Stimulated activated CD8-positive, alpha-beta memory T cell treated with anti-CD3 and anti-CD28 coated beads, Interleukin-4, amount 100 ng/mL, for 48 hours (primary cell): Measurements from ENCODE around the gene CAMK1D.

Experiments used
- DNase-seq: peaks from one replicate; pipeline ENCODE4 v3.0.0-alpha.2; 2020

CAMK1D gene

DNA sequence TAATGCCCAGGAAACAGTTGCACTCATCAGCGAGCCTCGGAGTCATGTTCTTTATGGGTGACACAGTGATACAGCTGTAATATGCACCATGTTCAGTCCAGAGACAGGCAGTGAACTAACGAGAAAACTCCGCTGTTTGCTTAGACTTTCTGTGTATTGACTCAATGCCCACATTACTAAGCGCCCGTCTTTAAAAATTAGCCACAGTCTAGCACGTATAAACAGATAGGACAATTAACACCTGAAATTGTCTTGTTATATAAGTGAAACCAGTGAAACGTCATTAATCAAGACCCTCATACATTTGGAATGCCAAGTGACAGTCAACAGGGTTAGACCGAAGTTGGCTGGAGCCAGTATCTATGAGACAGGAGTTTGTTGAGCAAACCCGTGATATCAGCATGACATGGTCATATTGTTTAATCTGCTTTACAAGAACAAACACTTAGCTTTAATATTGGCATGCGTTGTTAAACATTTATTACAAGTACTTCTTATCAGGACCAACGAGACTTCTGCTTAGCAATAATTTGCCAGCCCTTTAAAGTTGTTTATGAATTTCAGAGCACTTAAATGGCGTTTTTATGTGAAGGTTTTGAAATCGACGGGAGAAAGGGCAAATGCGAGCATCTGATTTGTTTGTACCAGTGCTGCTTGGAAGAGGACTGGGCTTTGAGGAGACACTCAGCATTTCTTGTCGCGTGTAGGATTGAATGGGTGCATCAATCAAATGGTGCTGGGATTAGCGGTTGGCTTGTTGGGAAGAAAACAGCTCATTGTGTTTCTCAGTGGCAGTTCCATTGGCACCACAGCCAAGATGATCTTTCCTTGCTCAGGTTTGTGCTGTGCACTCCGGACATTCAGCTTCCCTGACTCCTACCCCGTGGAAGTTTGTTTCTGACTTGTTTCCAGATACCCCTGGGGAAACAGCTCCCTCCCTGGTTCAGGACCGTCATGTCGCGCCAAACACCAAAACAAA is 56.3 kb downstream of the CAMK1D start:
- DNase-seq = peak; percentile 10

DNA sequence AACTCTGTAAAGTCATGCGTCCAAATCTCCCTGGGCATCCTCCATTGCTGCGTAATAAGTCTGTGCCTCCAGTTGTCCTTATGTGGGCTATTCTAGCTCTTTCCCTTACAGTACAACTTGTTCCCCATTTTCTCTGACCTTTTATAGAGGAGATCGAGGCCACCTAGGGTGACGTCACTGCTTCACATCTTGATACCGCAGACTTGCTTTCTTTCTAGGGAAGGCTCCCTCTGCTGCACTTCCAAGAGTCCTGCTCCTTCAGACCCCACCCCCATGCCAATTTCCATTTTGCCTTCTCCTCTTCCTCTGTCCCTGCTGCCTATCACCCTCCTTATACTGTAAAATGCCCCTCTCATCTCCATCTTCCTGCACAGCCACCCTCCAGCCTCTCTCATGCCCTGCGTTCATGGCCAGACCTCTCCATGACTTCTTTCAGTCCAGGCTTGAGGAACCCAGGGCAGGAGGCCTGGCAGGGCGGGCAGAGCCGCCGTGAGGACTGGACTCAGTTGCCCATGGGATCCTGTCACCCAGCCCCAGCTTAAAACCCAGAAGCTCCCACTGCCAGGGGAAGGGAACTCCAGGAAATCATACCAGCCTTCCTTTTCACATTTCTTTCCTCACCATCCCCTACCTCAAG is 57.5 kb downstream of the CAMK1D start:
- DNase-seq = peak; percentile 21

DNA sequence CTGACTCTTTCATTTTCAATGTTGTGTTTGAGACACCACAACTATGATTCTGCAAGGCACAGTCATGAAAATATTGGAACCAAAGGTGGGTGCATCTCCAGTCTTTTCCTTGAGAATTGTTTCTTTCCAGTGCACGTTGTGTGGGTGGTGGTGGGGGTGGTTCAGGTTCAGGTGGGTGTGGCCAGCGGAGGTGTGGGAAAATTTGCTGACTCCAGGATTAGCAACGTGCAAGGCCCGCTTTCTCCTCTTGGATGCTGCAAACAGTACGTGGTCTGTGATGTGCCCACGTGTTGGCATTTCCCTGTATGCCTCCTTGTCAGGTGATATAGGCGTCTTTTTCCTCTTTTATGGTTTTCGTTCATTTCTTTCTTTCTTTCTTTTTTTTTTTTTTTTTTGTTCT is 59.1 kb downstream of the CAMK1D start:
- DNase-seq = no peak

DNA sequence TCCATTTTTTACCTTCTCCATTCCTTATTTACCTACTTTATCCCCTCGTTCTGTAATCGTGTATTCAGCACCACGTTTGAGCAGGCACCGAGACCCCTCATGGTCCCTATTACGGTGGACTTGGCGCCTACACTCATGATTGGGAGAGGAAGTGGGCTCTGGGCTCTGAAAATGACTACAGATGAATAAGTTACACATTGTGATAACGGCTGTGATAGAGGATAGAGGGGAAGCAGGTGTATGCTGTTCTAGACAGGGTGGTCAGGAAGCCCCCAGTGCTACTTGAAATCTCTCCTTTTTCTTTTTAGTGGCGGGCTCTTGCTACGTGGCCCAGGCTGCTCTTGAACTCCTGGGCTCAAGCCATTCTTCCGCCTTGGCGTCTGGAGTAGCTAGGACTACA is 59.8 kb downstream of the CAMK1D start:
- DNase-seq = no peak

DNA sequence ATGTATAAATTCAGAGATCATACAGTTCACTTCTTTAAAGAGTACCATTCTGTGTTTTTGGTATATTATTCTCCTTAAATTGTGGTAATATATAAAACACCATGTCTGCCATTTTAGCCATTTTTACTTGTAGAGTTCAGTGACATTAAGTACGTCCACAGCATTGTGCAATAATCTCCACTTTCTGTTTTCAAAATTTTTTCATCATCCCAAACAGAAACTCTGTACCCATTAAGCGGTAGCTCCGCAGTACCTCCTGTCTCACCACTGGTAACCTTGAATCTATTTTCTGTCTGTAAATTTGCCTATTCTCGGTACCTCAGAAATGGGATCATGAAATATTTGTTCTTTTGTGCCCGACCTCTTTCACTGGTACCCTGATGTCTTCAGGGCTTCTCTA is 60.3 kb downstream of the CAMK1D start:
- DNase-seq = no peak

DNA sequence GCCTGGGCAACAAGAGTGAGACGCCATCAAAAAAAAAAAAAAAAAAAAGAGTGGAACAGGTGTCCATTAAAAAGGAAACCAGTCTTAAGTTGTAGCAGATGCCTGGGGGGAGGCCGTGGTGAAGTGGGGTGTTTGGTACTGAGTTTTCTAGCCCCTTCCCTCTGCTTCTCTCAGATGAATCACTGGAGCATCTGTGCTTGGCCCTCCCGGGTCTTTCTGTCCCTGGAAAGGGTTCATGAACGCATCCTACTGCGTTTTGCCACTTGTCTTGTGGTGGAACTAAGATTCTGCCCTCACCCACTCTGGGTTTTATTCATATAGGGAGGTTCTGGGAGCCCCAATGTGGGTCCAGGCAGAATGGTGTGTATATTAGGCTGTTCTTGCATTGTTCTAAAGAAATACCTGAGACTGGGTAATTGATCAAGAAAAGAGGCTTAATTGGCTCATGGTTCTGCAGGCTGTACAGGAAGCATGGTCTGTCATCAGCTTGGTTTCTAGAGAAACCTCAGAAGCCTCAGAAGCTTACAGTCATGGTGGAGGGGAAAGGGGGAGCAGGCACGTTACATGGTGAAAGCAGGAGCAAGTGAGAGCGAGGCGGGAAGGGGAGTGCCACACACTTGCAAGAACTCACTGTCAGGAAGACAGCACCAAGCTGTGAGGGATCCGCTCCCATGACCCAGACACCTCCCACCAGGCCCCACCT is 63.5 kb downstream of the CAMK1D start:
- peak; percentile 71 for DNase-seq

DNA sequence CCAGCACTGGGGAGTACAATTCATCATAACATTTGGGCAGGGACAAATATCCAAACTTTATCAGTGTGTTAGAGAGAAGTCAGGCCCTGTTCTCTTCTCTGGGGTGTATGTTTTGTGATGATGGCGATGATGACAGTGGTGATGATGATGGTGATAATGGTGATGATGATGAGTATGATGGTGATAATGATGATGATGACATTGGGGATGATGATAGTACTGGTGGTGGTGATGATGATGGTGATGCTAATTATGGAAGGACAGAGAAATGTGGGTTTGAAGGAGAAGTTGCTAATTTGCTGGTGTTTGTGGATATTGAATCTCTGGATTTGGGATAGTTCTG is 64.0 kb downstream of the CAMK1D start:
- DNase-seq = no peak

DNA sequence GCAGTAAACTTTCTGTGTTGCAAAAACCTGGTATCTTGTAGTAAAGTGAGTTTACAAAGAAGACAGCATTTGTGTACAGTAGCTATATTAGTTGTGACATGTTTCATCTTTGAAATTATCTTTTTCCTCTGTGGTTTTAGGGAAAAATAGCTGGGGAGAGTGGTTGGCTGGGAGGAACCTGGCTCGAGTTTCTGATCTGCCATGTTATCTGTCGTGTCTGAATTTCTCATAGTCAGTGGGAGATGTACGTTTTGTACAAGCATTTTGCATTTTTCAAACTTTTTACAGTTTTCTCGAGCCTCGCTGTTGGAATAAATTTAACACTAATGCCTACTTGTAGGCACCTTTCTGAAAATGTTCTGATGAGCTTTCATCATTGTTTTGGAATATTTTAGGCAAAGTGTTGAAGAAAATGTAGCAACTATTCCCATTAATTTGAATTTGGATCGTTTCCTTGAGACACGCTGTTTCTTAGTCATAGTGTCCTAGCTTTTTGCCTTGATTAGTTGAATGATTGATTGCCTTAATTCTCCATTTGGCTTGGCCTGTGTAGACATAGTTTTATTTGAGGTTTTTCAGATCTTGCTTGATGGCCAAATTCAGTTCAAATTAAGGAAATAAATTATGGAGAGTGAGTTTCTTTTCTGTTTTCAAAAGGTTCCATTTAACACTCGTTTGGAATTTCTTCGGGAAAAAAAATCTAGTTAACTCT is 65.1 kb downstream of the CAMK1D start:
- no peak for DNase-seq

DNA sequence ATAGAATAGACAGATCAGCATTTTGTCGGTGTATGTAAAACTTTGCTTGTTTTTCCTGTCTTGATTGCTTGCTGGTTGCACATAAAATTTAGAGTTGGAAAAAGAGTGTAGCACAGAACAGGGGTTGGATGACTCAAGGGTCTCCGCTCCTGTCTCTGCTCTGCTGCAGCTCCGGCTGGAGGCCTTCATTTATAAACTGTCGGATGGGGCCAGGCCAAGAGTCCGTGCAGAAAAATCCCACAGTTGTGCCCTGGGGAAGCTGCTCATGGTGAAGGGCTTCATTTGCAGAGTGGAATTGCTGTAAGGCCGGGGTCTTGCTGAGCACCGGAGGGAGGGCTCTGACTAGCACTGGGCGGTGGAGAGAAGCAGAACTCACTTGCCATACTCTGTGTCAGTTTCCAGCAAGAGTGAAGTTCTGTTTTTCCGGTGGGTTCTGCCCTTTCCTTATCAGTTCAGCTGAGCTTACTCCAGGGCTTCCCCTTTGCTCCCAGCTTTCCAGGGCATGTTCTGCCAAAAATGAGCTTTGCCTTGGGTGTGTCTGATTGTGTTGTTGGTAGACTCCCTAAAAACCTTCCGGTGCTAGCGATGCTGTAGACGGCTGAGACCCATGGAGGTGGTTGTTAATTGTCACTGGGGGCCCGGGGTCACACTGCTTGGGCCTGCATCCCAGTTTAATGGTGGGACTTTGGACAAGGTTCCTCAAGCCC is 67.2 kb downstream of the CAMK1D start:
- no peak for DNase-seq

DNA sequence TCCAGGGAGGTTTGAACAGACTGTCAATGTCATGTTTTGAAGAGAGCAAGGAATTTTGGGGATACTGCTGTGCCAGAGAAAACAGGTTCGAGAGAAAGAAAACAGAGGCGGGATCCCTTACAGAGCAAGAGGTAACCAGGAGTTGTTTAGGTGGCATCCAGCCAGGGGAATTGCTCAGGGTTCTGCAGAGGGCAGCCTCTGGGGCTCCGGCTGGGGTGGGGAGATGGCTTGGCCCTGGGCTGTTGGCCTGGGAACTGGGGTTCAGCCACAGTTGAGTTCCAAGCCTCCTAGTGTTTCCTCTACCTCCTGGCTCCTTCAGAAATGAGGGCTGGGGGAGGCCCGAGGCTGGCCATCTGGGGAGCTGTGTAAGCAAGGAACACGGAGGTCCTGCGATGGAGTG is 68.0 kb downstream of the CAMK1D start:
- DNase-seq = no peak

DNA sequence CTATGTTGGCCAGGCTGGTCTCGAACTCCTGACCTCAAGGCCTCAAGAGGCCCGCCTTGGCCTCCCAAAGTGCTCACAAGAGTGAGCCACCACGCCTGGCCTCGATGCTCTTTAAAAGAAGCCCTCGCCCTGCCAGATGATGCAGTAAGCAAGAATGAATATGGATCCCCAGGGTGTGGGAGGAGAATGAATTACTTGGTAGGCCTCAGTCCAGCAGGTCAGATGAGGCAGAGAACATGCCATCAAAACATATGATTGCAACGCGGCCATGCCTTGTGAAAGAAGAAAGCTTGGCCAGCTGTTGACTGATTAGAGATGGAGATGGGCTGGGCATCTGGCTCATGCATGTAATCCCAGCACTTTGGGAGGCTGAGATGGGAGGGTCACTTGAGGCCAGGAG is 68.7 kb downstream of the CAMK1D start:
- DNase-seq = no peak

DNA sequence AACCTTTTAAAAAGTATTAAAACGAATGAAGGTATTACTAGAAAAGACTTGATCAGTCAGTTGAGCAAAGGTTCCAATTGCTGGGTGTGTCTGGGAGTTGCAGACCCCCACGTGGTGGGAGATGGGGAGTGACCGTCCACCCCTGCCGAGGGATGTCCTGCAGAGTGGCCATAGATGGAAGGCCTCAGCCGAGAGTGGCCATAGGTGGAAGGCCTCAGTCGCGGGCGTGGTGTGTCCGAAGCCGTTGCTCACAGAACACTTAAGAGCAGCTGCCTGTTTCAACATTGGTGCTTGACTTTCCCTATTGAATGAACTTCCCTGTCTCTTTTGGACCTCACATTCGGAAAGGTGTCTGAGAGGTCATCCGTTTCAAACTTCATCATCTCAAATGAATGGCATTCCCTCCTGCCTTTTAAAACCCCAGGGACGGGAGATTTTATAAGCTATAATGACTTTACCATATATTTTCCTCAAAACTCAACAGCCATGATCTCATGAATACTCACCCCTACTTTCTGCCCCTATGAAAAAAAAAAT is 69.4 kb downstream of the CAMK1D start:
- DNase-seq = no peak

DNA sequence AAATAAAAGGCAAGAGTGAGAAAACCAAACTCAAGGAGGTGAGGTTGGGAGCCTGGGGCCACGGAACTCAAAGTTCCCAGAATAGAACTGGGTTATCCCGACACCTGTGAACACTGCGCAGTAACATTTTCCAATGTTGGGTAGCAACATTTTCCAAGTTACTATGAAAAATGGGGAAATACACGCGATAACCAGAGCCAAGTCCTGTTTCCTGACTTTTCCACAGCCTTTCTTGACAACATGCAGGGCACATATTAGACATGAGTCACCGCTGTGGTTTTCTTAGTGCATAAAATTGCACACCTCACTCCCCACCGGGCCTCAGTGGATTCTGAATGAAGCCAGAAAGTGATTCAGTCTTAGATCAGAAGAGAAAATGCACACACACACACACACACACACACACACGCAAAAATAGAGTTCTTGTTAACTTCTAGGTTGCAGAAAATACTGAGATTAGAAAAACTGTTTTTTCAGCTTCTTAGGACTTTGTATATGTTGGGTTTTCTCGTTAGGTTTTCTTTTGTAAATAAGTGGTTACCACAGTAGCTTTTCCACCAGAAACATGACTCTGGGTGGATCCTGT is 70.0 kb downstream of the CAMK1D start:
- DNase-seq = peak; percentile 79

DNA sequence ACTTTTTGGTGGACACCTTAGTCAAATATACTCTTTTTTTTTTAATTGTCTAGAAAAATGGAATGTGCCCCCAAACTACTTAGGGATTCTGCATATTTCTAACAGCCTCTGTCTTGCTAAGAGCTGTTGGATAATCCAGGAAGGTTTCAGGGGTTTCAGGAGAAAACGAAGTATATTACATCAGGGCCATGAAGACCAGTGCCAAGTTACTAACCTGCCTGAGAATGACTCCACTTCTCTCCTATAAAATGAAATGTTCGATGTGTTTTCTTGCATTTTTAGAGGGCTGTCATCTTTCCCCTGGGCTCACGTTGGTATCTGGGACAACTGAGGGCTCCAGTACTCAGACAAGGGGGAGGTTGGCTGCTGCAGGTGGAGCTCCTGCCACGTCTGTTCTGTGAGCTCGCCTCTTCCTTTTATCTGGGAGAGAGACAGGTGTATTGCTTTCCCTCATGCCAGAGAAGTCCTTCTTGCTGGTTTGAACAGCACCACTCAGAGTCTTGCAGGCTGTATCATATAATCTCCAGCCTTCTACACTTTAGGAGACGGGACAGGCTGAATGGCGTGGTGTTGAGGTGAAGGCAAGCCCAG is 71.3 kb downstream of the CAMK1D start:
- no peak for DNase-seq

DNA sequence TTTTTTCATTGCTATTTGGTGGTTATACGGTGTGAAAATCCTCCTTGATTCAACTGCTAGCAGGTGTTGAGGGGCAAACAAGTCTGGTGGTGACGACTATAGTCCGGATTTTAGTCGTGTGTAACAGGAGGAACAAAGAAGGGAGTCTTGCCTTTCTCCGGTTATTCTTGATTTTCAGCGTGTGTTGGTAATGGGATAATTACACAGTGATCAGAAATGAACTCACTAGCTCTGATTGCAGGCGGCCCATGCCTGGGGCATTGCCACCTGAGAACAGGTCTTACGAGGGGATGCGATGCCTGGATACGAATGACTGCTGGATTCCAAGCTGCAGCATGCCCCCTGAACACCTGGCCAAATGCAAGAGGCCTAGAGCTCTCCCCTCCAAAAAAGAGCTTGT is 72.8 kb downstream of the CAMK1D start:
- DNase-seq = no peak

DNA sequence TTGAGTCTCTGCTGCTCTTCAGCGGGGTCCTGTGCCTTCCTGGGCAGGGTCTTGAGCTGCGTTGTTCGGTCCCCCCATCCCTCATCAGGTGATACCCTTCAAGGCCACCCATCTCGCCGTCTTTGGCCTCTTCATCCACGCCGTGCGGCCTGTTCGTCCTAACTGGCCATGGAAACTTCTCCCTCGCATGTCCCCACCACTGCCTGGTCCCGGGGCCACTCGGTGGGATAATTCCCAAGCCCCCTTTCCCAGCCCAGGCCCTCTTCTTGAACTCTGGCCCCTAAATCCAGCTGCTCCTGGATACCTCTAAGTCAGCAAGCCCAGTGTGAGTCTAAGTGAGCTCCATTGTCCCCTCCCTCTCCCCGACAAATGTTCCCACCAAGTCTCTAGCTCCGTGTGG is 74.5 kb downstream of the CAMK1D start:
- no peak for DNase-seq

DNA sequence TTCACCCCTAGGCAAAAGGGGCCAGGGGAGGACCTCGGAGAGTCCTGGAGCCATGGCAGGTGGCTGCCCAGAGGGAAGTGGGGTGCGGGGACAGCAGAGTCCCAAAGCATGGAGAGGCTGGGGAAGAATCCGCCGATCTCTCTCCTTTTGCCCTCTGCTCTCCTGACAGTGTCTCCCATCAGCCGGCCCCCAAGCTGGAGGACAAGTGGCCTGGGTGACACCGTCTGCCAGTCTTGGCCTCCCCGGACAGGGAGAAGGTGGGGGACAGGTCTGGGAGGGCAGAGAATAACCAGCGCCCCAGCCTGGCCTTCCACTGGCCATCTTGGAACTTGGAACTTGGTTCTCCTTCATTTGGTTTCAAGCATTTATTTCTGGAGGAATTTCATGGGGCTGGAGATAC is 77.9 kb downstream of the CAMK1D start:
- no peak for DNase-seq

DNA sequence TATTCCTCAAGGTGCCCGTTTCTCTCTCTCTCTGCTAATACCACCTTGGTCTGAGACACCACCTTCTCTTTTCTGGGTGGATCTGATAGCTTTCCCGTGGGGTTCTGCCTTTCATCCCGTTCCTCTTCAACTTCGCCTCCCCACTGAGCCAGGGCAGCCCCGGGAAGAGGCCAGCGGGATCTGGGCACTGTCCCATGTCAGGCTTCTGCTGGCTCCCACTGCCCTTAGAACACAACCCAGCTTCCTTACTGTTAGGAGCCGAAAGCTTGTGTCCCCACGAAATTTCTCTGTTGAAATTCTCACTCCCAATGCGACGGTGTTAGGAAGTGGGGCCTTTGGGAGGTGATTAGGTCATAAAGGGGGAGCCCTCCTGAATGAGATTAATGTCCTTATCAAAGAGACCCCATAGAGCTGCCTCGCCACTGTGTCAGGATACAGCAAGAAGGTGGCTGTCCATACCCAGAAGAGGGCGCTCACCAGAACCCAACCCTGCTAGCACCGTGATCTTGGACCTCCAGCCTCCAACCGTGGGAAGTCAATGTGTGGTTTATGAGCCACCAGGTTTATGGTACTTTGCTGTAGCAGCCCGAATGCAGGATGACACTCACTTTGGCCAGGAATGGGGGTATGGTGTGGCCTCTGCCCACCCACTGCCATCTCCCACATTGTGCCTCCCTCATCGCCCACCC is 79.2 kb downstream of the CAMK1D start:
- DNase-seq = no peak

DNA sequence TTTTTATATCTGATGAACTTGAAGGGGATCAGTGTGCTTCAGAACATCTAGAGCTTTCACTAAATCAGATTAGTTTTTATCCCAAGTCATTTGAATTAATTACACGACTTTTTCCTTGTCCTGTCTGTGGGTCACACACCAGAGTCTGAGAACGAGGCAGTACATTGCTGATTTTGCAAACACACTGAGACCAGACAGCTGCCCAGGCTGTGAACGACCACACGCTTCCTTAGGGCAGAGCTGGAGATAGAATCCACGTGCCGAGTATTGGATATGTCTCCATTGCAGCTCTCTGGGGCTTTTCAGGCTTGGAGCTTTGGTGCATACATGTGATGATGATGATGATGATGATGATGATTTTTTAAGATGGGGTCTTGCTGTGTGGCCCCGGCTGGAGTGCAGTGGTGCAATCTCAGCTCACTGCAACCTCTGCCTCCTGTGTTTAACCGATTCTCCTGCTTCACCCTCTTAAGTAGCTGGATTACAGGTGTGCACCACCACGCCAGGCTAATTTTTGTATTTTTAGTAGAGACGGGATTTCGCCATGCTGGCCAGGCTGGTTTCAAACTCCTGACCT is 81.1 kb downstream of the CAMK1D start:
- no peak for DNase-seq
